H9 (cell line): ENCODE measurements around the gene ZNF358. TPM values are rescaled to one million over a fixed set of nuclear protein-coding genes. Genes with fewer than 3 reads are reported as not detected.

Experiments
- DNase-seq: peaks from one replicate; pipeline ENCODE4 v3.0.0-alpha.2; 2017
- H2AFZ ChIP-seq: one replicate; pipeline ENCODE4 v1.6.1; 2013; ENCODE audit warnings: mild to moderate bottlenecking, low read length, control low read depth, moderate library complexity
- H2AK5ac ChIP-seq: 2 replicates; pipeline ENCODE4 v1.6.1; 2013; ENCODE audit warnings: low read length, control low read depth, mixed read lengths; ENCODE audit not compliant: insufficient read length
- H2BK120ac ChIP-seq: one replicate; pipeline ENCODE4 v1.6.1; 2013; ENCODE audit warnings: low read depth, mild to moderate bottlenecking, low read length, control low read depth, inconsistent platforms; ENCODE audit not compliant: poor library complexity, severe bottlenecking
- H2BK12ac ChIP-seq: 2 replicates; pipeline ENCODE4 v1.6.1; 2013; ENCODE audit warnings: low read length, control low read depth, mixed read lengths, low read depth; ENCODE audit not compliant: insufficient read length
- H2BK15ac ChIP-seq: 2 replicates; pipeline ENCODE4 v1.6.1; 2013; ENCODE audit warnings: low read depth, low read length, control low read depth
- H2BK20ac ChIP-seq: one replicate; pipeline ENCODE4 v1.6.1; 2013; ENCODE audit warnings: low read depth, mild to moderate bottlenecking, low read length, control low read depth, inconsistent platforms; ENCODE audit not compliant: poor library complexity, severe bottlenecking
- H2BK5ac ChIP-seq: 2 replicates; pipeline ENCODE4 v1.6.1; 2013; ENCODE audit warnings: low read length, control low read depth, mixed read lengths; ENCODE audit not compliant: insufficient read length
- H3K14ac ChIP-seq: 2 replicates; pipeline ENCODE4 v1.6.1; 2013; ENCODE audit warnings: low read length, control low read depth; ENCODE audit not compliant: insufficient read depth
- H3K18ac ChIP-seq: 2 replicates; pipeline ENCODE4 v1.6.1; 2013; ENCODE audit warnings: low read depth, mild to moderate bottlenecking, mixed read lengths, low read length, control low read depth; ENCODE audit not compliant: insufficient read length
- H3K23ac ChIP-seq: 2 replicates; pipeline ENCODE4 v1.6.1; 2013; ENCODE audit warnings: low read length, control low read depth, mixed read lengths, low read depth; ENCODE audit not compliant: insufficient read length
- H3K23me2 ChIP-seq: 2 replicates; pipeline ENCODE4 v1.6.1; 2013; ENCODE audit warnings: low read depth, mild to moderate bottlenecking, mixed read lengths, low read length, control low read depth; ENCODE audit not compliant: insufficient read length, poor library complexity, severe bottlenecking
- H3K27ac ChIP-seq: 2 replicates; pipeline ENCODE4 v1.5.1; 2013; ENCODE audit warnings: low read length, control low read depth, mixed read lengths, low read depth; ENCODE audit not compliant: insufficient read length
- H3K27me3 ChIP-seq: 2 replicates; pipeline ENCODE4 v1.6.1; 2013; ENCODE audit warnings: low read length, control low read depth, inconsistent platforms; ENCODE audit not compliant: insufficient read depth
- H3K4ac ChIP-seq: 2 replicates; pipeline ENCODE4 v1.6.1; 2013; ENCODE audit warnings: low read depth, mild to moderate bottlenecking, control low read depth, inconsistent platforms, low read length, moderate library complexity
- H3K4me1 ChIP-seq: 2 replicates; pipeline ENCODE4 v1.6.1; 2013; ENCODE audit warnings: low read length, control low read depth, inconsistent platforms; ENCODE audit not compliant: insufficient read depth
- H3K4me2 ChIP-seq: 2 replicates; pipeline ENCODE4 v1.6.1; 2013; ENCODE audit warnings: low read length, control low read depth, mixed read lengths; ENCODE audit not compliant: insufficient read length, insufficient read depth
- H3K56ac ChIP-seq: 2 replicates; pipeline ENCODE4 v1.6.1; 2013; ENCODE audit warnings: low read depth, mild to moderate bottlenecking, mixed read lengths, low read length, control low read depth; ENCODE audit not compliant: insufficient read length
- H3K79me1 ChIP-seq: 2 replicates; pipeline ENCODE4 v1.6.1; 2013; ENCODE audit warnings: low read depth, mild to moderate bottlenecking, moderate library complexity, low read length, control low read depth, inconsistent platforms; ENCODE audit not compliant: insufficient read depth, poor library complexity, severe bottlenecking
- H3K79me2 ChIP-seq: 2 replicates; pipeline ENCODE4 v1.6.1; 2013; ENCODE audit warnings: low read length, control low read depth, inconsistent platforms; ENCODE audit not compliant: insufficient read depth
- H3K9ac ChIP-seq: 2 replicates; pipeline ENCODE4 v1.6.1; 2013; ENCODE audit warnings: low read length, control low read depth, mixed read lengths; ENCODE audit not compliant: insufficient read length; ENCODE audit errors: extremely low read depth
- H3K9me3 ChIP-seq: one replicate; pipeline ENCODE4 v1.6.1; 2013; ENCODE audit warnings: low read depth, low read length, inconsistent platforms; ENCODE audit not compliant: control insufficient read depth
- H3T11ph ChIP-seq: one replicate; pipeline ENCODE4 v1.6.1; 2013; ENCODE audit warnings: mild to moderate bottlenecking, low read length, control low read depth, inconsistent platforms
- H4K20me1 ChIP-seq: one replicate; pipeline ENCODE4 v1.6.1; 2013; ENCODE audit not compliant: control insufficient read depth, insufficient read length, insufficient read depth
- H4K5ac ChIP-seq: 2 replicates; pipeline ENCODE4 v1.6.1; 2013; ENCODE audit warnings: low read depth, mild to moderate bottlenecking, mixed read lengths, low read length, control low read depth; ENCODE audit not compliant: insufficient read length
- H4K8ac ChIP-seq: replicated peaks from 2 replicates; pipeline ENCODE4 v1.6.1; 2013; ENCODE audit warnings: low read length, control low read depth, mixed read lengths, low read depth; ENCODE audit not compliant: insufficient read length
- H4K91ac ChIP-seq: 2 replicates; pipeline ENCODE4 v1.6.1; 2013; ENCODE audit warnings: low read depth, mild to moderate bottlenecking, moderate library complexity, mixed read lengths, low read length, control low read depth; ENCODE audit not compliant: insufficient read length
- H3K27ac Mint-ChIP-seq, 3 experiments: 2 replicates in 2 of 3; 3 replicates in 1 of 3; pipeline ENCODE4 v1.8.0; 2020 to 2021; ENCODE audit warnings: mixed read lengths in 3 of 3, mild to moderate bottlenecking in 1 of 3, moderate library complexity in 1 of 3
- H3K27me3 Mint-ChIP-seq: 2 replicates; pipeline ENCODE4 v1.8.0; 2021; ENCODE audit warnings: low read depth, mild to moderate bottlenecking, moderate library complexity, mixed read lengths
- H3K36me3 Mint-ChIP-seq, 3 experiments: 2 replicates in 2 of 3; 3 replicates in 1 of 3; pipeline ENCODE4 v1.8.0; 2020 to 2021; ENCODE audit warnings: low read depth in 3 of 3, mixed read lengths in 3 of 3; ENCODE audit not compliant: insufficient read depth in 1 of 3
- H3K4me1 Mint-ChIP-seq, 2 experiments: 2 replicates each; pipeline ENCODE4 v1.8.0; 2020; ENCODE audit warnings: mixed read lengths in 2 of 2
- H3K4me3 Mint-ChIP-seq, 2 experiments: 2 replicates in 1 of 2; 3 replicates in 1 of 2; pipeline ENCODE4 v1.8.0; 2020 to 2021; ENCODE audit warnings: mild to moderate bottlenecking in 2 of 2, mixed read lengths in 2 of 2, moderate library complexity in 1 of 2
- H3K9me3 Mint-ChIP-seq, 2 experiments: 2 replicates in 1 of 2; 3 replicates in 1 of 2; pipeline ENCODE4 v1.8.0; 2020; ENCODE audit warnings: mild to moderate bottlenecking in 2 of 2, mixed read lengths in 2 of 2, moderate library complexity in 1 of 2
- CTCF ChIP-seq: fragments of 200-600 bp; sonication (generic); conservative IDR thresholded peaks from 3 replicates; pipeline ENCODE4 v1.8.0; 2021; ENCODE audit warnings: antibody characterized with exemption, mild to moderate bottlenecking
- WGBS: extraction: QIAGEN DNeasy Blood & Tissue Kit; methylation state at CpG from one replicate; pipeline ENCODE4 v1.1.7; 2013; ENCODE audit warnings: missing lambda C conversion rate, low lambda C conversion rate, mixed read lengths; ENCODE audit not compliant: insufficient read length; ENCODE audit errors: extremely low coverage; 5-methylcytosine and 5-hydroxymethylcytosine counted together
- total RNA-seq: library from RNA; stranded (reverse); gene quantifications from 2 replicates; pipeline ENCODE4 v1.2.1, GENCODE V29; 2021

ZNF358 gene
- total RNA-seq, 1 experiment from 2014 or later: 40.5 TPM

DNA sequence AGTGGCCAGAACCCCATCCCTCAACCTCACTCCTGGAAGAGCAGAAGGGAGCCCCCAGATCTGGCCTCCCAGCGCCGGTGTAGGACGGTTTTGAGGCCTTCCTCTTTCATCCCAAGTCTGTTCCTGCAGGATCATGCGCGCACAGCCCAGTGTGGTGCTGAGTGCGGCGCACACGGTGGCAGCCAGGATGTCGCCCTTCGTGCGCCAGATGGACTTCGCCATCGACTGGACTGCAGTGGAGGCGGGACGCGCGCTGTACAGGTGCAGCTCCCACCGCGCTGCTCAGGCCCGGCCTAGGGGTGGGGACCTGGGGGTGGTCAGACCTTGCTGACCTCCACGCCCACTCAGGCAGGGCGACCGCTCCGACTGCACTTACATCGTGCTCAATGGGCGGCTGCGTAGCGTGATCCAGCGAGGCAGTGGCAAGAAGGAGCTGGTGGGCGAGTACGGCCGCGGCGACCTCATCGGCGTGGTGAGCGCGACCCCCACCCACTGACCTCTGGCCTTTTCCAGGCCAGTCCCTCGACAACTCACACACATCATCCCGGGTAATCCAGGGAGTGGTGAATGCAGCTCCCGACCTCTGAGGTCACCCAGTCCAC lies 34.4 kb downstream of the ZNF358 start:
- peaks cover 7 to 8% of the 10 kb centered on the region in 2 experiments; a peak in 3 of 4 replicates for H3K4me1 Mint-ChIP-seq
- peak overlapping the region in 1 of 3 experiments; percentile 96; a peak in 1 of 7 replicates for H3K27ac Mint-ChIP-seq
- Histone ChIP-seq H3K56ac (no peak overlapping the region), H3K79me2 (no peaks in the 10 kb centered on the region), H3K27ac (no peak overlapping the region), H3K79me1 (no peaks in the 10 kb centered on the region), H4K8ac (no peak overlapping the region), H2AK5ac (no peak overlapping the region), H4K20me1 (no peaks in the 10 kb centered on the region), H3K23me2 (no peaks in the 10 kb centered on the region), H2BK15ac (no peak overlapping the region), H3K4me2 (peak overlapping the region; percentile 45), H3K14ac (no peak overlapping the region), H4K91ac (no peak overlapping the region), H3K4ac (no peak overlapping the region), H3K23ac (no peak overlapping the region), H3K9me3 (no peaks in the 10 kb centered on the region), H3K9ac (no peak overlapping the region), H2BK120ac (no peak overlapping the region), H2BK20ac (no peak overlapping the region), H3K27me3 (no peaks in the 10 kb centered on the region), H3T11ph (no peak overlapping the region), H3K4me1 (no peaks in the 10 kb centered on the region), H2BK5ac (no peak overlapping the region), H3K18ac (no peak overlapping the region), H4K5ac (no peak overlapping the region), H2AFZ (no peak overlapping the region), H2BK12ac (no peak overlapping the region)
- no peaks in the 10 kb centered on the region; a peak in 1 of 5 replicates for H3K9me3 Mint-ChIP-seq
- DNase-seq: no peak
- no peaks in the 10 kb centered on the region for H3K27me3 Mint-ChIP-seq
- no peak for TF ChIP-seq CTCF
- WGBS: no CpG with 5 or more reads among the region's 41 CpGs
- peaks cover 5 to 35% (median 15%) of the 10 kb centered on the region in 3 experiments; a peak in 5 of 7 replicates for H3K36me3 Mint-ChIP-seq
- peak overlapping the region; percentile 59 to 78 for H3K4me3 Mint-ChIP-seq
